ENCODE measurements around the gene ACTN4.
"Not testable (repeated sequence)": the region's sequence is repeated elsewhere in the genome, so short reads cannot be mapped to it uniquely, and the experiment has no call there.

Gene ACTN4

GRCh38 chr19:38647368-38647965, at the start of gene ACTN4:
ACTN4 (plus strand) TSS chr19:38647649; CDS start chr19:38647746, 97 bp downstream.
- peak; percentile 72 for DNase-seq (ENCODE audit: low read depth, low spot score)
- H3K27ac ChIP-seq, result peak within 1 kb of the TSS; percentile 99

- no peak for DNase-seq (ENCODE audit: low read depth, low spot score)
- H3K27ac ChIP-seq, result no peak overlapping the region
Measured at GRCh38 chr19:38599722-38600121, 47.7 kb upstream of the ACTN4 start.

GRCh38 chr19:38602856-38603255, 44.6 kb upstream of the ACTN4 start:
- DNase-seq (ENCODE audit: low read depth, low spot score); H3K27ac ChIP-seq: not testable (repeated sequence)

GRCh38 chr19:38606131-38606530, 41.3 kb upstream of the ACTN4 start:
- DNase-seq (ENCODE audit: low read depth, low spot score), result no peak
- H3K27ac ChIP-seq, result no peak overlapping the region

- H3K27ac ChIP-seq, result no peak overlapping the region
- no peak for DNase-seq (ENCODE audit: low read depth, low spot score)
Measured at GRCh38 chr19:38614289-38614688, 33.2 kb upstream of the ACTN4 start.

GRCh38 chr19:38615007-38615581, 32.4 kb upstream of the ACTN4 start:
- no peak overlapping the region for H3K27ac ChIP-seq
- no peak for DNase-seq (ENCODE audit: low read depth, low spot score)

- no peak for DNase-seq (ENCODE audit: low read depth, low spot score)
- no peak overlapping the region for H3K27ac ChIP-seq
Measured at GRCh38 chr19:38616265-38616664, 31.2 kb upstream of the ACTN4 start.

GRCh38 chr19:38617283-38617763, 30.1 kb upstream of the ACTN4 start:
- H3K27ac ChIP-seq, result no peak overlapping the region
- DNase-seq (ENCODE audit: low read depth, low spot score), result no peak

- peak within 1 kb of the TSS; percentile 65 for H3K27ac ChIP-seq
- DNase-seq (ENCODE audit: low read depth, low spot score), result no peak
Measured at GRCh38 chr19:38617764-38618589, 29.5 kb upstream of the ACTN4 start, which contains the start of gene MAP4K1. MAP4K1 (minus strand) TSS chr19:38617953; CDS start chr19:38617895, 58 bp downstream.

GRCh38 chr19:38618590-38619360, 28.7 kb upstream of the ACTN4 start, which contains the start of gene EIF3K:
EIF3K (plus strand) TSS chr19:38619188; CDS start chr19:38619269, 81 bp downstream.
- DNase-seq (ENCODE audit: low read depth, low spot score), result peak; percentile 88
- peak within 1 kb of the TSS; percentile 65 for H3K27ac ChIP-seq

- H3K27ac ChIP-seq, result peak overlapping the region; percentile 65
- no peak for DNase-seq (ENCODE audit: low read depth, low spot score)
Measured at GRCh38 chr19:38619361-38620174, 27.9 kb upstream of the ACTN4 start.

GRCh38 chr19:38624822-38625221, 22.6 kb upstream of the ACTN4 start:
- DNase-seq (ENCODE audit: low read depth, low spot score), result no peak
- no peak overlapping the region for H3K27ac ChIP-seq

GRCh38 chr19:38626401-38626800, 21.0 kb upstream of the ACTN4 start:
- H3K27ac ChIP-seq, result no peak overlapping the region
- no peak for DNase-seq (ENCODE audit: low read depth, low spot score)

GRCh38 chr19:38629568-38629967, 17.9 kb upstream of the ACTN4 start:
- no peak for DNase-seq (ENCODE audit: low read depth, low spot score)
- H3K27ac ChIP-seq, result no peak overlapping the region

GRCh38 chr19:38631301-38631700, 16.1 kb upstream of the ACTN4 start:
- not testable (repeated sequence) for DNase-seq (ENCODE audit: low read depth, low spot score)
- H3K27ac ChIP-seq, result peak overlapping the region; percentile 70

GRCh38 chr19:38631811-38632475, 15.5 kb upstream of the ACTN4 start:
- DNase-seq (ENCODE audit: low read depth, low spot score), result not testable (repeated sequence)
- peak overlapping the region; percentile 70 for H3K27ac ChIP-seq

GRCh38 chr19:38632476-38633213, 14.8 kb upstream of the ACTN4 start:
- DNase-seq (ENCODE audit: low read depth, low spot score), result no peak
- H3K27ac ChIP-seq, result peak overlapping the region; percentile 70

All from epithelial cell of prostate (primary cell).